ENCODE data around the gene MACF1.

- TF ChIP-seq CTCF (IDR thresholded peaks at IDR 0.05 in 8 of 11, conservative IDR thresholded peaks at IDR 0.05 in 3 of 11) (peak in 10 of 11 experiments; percentile 34 to 83 (median 70)), POLR2A (IDR thresholded peaks at IDR 0.05) (no peak)
Observed at GRCh38 chr1:39410915-39411436, 206.5 kb downstream of the MACF1 start.

All from spleen (tissue), 7 donors.